HG03175 (cell line): ENCODE measurements around the gene CDH24.
A peak's percentile ranks its signal among the peaks of the same experiment; 100 is the strongest.

Experiments
- ATAC-seq: cut with Tn5 transposase; IDR thresholded peaks from one replicate; pipeline ENCODE4 v1.9.1; 2021; ENCODE audit warnings: mild to moderate bottlenecking, moderate library complexity; ENCODE audit not compliant: unreplicated experiment

The CDH24 gene

GRCh38 chr14:23063601-23064000 lies 6.3 kb upstream of the CDH24 start:
- ATAC-seq, result no peak

DNA sequence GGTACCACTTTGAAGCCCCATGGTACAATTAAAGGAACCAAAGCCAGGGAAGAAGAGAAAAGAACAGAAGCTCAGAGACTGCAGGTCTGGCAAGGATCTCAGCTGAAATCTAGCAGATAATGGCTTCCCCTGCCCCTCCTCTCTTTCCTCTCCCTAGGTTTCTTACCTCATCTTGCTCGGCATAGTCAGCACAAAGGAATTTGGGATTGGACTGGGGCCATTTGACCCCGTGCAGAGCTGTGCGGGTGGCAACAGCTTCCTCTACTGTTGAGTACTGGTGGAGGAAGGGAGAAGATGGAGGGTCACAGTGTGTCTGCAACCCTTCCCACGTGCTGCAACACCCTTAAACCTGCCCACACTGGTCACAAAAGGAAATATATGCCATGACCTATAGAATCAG lies 4.7 kb upstream of the CDH24 start:
- ATAC-seq, result no peak

GRCh38 chr14:23060536-23061260 lies 3.4 kb upstream of the CDH24 start:
- ATAC-seq, result no peak

- ATAC-seq, result no peak
These were observed 1.6 kb upstream of the CDH24 start for GRCh38 chr14:23058654-23059504.

- ATAC-seq, result peak; percentile 70
These were observed 685 bp upstream of the CDH24 start for GRCh38 chr14:23057757-23058653.

DNA sequence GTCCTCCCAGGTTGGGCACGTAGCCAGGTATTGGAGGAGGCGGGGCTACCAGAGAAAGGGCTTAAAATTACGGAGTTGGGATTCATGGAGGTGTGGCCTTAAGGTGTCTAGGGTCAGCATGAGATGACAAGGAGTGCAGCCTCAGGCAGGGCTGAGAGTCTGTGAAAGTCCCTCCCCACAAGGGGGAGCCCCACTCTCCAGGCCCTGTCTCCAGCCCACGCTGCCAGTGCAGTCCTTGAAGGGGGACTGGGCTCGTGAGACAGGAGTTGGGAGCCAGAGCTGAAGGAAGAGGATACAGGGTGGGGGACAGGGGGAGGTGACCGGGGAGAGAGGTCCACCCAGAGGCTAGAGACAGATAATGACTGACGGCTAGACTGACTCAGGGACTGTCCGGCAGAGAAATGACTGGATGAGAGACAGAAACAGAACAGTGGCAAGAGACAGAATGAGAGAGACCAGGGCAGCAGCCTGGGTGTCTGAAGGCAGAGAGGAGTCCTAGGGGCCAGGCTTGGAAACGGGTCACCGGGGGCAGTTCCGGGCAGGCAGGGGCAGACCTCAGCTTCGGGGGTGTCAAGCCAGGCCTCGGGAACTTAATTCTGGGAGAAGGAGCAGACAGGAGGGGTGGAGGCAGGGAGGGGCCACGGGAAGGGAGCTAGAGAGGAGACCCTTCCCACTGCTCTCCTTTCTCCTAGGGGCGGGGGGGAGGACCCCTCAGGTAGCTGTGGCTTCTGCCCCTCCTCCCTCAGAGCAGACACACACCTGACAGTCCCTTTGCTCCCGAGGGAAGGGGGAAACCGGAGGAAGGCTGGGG lies 970 bp downstream of the CDH24 start:
- no peak for ATAC-seq

DNA sequence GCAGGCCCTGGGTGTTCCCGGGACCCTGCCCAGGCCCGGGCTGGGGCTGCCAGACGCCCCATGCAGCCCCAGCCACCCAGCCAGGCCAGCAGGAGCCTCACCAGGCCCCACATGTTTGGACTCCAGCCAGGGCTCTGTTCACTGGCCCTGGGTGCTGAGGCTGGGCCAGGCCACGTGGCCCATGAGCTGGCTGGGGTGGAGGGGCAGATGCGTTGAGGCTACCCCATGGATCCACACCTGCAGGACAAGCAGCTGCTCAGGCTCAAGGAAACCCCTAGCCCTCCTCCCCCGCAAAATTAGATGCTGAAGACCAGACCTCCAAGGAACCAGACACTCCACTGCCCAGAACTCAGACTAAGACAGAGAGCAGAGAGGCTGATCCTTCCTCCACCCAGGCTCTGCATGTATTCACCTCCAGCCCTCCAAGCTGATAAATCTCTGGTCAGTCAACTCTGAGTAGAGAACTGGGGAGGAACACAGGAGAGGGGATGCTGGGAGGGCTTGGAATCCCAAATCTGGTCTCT lies 1.6 kb downstream of the CDH24 start:
- no peak for ATAC-seq

DNA sequence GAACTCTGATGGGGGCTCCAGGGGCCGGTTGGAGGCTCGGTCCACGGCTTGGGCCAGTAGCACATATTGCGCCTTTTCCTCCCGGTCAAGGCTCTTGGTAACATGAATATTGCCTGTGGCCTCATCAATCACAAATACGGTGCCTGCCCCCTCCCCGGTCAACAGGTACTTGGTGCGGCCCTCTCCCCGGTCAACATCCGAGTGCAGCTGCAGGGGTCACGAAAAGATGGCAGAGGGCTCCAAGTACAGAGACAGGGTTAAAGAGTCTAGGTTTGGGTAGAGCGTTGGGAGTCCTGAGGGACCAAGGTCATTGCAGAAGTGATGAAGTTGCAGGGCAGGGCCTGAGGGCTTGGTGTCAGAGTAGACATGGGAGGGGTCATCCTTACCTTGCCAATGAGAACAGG lies 2.2 kb downstream of the CDH24 start:
- no peak for ATAC-seq

DNA sequence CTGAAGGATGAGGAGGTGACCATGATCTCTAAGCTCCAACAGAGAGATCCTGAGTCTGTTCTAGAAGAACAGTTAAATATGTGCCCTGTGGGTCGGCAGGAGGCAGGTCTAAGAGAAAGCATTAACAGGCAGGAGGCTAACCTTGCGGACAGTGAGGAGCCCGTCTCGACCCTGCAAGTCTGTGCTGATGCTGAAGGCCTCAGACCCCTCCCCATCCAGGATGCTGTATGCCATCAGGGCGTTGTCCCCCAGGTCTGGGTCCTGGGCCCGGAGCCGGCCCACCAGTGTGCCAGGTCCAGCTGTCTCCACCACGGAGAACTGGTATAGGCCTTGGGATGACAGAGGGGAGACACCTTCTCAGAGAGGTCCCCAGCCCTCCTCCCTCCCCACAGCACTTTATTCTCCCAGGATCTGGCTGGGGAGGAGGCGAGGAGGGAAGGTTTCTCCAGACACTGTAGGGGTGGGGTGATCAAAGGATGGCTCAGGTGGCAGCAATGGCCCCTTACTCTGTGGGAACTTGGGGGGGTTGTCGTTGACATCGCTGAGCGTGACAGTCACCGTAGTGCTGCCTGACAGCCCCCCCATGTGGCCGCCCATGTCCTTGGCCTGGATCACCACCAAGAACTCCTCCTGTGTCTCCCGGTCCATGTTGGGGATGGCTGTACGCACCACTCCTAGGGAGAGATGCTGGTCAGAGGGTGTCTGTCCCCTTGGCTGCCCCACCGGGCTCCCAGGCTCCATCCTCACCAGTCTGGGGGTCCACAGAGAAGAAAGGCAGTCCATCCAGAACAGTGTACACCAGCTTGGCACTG lies 3.1 kb downstream of the CDH24 start:
- no peak for ATAC-seq

DNA sequence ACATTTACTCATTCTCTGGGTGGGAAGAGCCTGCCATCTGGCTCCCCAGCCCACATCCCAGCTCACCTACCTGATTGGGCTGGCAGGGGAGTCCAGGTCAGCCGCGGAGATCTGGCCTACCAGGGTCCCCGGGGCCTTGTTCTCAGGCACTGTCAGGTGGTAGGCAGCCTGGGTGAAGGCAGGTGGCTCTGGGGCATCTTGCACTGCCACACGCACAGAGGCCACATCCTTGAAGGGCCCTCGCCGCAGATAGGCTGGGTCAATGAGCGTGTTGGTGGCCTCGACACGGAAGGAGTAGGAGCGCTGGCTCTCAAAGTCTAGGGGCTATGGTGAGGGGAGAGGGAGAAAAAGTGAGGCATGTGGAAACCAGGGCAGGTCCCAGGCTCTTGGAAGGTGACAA lies 3.9 kb downstream of the CDH24 start:
- ATAC-seq, result no peak

- ATAC-seq, result no peak
These were observed 4.6 kb downstream of the CDH24 start for GRCh38 chr14:23052671-23053070.

DNA sequence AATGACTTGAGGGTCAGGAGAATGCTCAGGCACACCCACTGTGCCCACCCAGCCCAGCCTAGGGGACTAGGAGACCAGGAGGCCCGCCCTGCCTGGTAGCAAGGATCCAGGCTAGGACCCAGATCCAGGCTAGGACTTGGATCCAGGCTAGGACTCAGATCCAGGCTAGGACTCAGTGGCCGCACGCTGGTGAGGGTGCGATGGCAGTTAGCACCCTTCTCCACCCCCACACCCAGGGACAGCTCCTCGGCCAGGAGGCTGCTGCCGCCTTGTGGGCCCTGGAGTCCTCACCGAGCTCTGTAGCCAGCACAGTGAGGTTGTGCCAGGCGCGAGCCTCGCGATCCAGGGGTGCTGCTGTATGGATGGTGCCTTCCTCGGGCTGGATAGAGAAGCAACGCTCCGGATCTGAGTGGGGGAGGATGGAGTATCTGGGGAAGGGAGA lies 5.1 kb downstream of the CDH24 start:
- no peak for ATAC-seq

DNA sequence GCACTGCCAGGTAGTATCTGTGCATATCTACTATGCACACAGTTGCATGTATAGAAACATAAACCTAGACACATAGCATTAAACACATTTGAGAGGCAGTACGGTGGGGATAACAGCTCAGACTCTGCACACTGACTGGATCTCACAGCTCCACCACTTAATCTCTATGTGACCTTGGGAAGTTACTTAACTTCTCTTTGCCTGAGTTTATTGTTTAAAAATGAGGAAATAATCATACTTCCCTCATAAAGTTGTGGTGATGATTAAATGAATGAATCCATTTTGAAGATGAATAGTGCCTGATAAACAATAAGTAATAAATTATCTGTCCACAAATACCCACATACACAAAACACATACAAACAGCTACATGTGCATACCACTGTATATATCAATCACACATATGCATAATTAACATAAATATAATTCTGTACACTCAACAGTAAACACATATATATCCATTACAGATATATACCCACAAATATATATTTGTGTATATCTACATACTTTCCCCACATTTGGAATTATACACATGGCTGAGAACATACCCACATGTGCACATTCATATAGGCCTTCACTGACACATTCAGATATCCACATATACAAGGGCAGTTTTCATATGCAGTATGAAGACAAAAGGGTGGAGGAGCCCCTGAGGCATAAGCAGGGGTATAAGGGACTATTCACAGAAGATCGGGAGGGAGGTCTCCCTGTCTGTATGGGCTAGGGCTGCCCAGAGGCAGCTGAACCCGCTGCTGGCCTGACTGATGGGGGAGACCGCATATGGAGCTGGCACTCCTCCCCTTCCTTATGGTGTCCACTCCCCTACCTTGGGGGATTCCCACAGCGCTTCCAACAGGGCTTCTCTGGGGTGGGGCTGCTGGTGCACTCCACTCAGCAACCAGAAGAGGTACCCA lies 5.9 kb downstream of the CDH24 start:
- no peak for ATAC-seq

- ATAC-seq, result no peak
These were observed 8.3 kb downstream of the CDH24 start for GRCh38 chr14:23049011-23049410.

- ATAC-seq, result no peak
These were observed 9.3 kb downstream of the CDH24 start for GRCh38 chr14:23047751-23048693.

GRCh38 chr14:23047034-23047634 lies 10.2 kb downstream of the CDH24 start:
- ATAC-seq, result no peak
